HFF-Myc (cell line): ENCODE measurements around the gene TCEAL9.
"Not testable (repeated sequence)": the region's sequence is repeated elsewhere in the genome, so short reads cannot be mapped to it uniquely, and the experiment has no call there.

Source experiments
- DNase-seq: peaks from one replicate; pipeline ENCODE4 v3.0.0-alpha.2; 2011; ENCODE audit warnings: low read depth; ENCODE audit errors: extremely low read depth
- H3K4me3 ChIP-seq: replicated peaks from 2 replicates; pipeline ENCODE4 v1.5.1; 2011; ENCODE audit warnings: low read depth, mild to moderate bottlenecking, control low read depth, low read length
- CTCF ChIP-seq: IDR thresholded peaks from 2 replicates; pipeline ENCODE4 v1.5.1; 2012; ENCODE audit warnings: mild to moderate bottlenecking, low read depth, low read length, control low read depth; ENCODE audit errors: missing control alignments

The TCEAL9 gene

GRCh38 chrX:103338663-103339062, 17.6 kb upstream of the TCEAL9 start:
- no peak for DNase-seq
- H3K4me3 ChIP-seq = no peak overlapping the region

DNA sequence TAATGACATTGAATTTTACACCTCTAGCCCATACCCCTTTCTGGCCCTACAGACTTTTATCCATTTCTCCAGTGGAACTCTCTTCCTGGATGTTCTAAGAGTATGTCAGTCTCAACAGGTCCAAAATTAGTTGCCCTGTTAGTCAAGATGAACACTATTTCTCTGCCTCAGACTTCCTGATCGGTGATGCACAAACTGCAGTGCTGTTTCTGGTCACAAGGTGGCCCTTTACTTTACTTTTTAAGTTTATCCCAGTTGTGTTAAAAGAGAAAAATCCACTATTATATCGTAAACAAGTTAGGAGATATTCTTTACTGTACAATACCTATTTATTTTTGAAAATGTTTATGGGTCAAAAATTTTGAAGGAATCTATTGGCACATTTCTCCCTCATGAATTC, 13.2 kb upstream of the TCEAL9 start:
- DNase-seq = no peak
- peak; percentile 61 for TF ChIP-seq CTCF
- H3K4me3 ChIP-seq = no peak overlapping the region

More at GRCh38 chrX:103338663-103339062, 17.6 kb upstream of the TCEAL9 start:
- TF ChIP-seq CTCF = no peak

DNA sequence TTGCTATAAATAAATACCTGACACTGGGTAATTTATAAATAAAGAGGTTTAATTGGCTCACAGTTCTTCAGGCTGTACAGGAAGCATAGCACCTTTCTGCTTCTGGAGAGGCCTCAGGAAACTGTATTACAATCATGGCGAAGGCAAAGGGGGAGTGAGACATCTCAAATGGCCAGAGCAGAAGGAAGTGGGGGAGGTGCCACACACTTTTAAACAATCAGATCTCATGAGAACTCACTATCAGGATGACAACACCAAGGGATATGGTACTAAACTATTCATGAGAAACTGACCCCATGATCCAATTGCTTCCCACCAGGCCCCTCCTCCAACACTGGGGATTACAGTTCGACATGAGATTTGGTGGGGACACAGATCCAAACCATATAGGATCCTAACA, 11.7 kb upstream of the TCEAL9 start:
- H3K4me3 ChIP-seq = no peak overlapping the region
- no peak for DNase-seq
- TF ChIP-seq CTCF = no peak

DNA sequence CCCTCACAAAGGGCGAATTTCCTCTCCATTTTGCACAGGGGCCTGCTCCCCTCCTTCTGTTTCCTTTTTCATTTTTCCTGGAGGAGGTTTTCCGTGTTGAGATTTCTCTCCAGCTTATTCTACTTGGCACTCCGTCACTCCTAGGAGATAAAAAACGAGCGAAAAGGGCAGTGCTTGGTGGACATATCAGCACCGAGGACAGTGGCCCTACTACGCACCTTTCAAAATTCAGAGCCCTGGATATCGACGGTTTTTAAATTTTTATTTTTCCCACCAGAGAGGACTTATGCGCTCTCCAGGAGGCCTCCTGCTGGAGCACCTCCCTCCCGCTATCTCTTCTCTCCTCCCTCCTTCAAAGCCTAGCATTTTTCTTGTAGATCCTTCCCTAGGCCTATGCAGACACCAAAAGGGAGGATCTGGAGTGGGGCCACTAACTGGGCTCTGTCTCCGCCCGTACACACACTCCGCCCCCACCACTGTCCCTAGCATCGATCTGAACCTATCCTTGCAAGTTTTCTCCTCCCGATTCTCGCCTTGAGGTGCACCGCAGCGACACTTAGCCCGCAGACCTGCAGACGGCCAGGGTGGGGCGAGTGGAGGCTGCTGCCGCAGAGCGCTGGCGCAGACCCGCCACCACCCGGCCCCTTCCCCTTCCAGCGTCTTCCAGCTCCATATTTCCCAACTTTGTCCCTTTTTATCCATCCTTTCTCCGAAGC, 8.5 kb upstream of the TCEAL9 start:
- H3K4me3 ChIP-seq = no peak overlapping the region
- no peak for DNase-seq
- TF ChIP-seq CTCF = no peak

GRCh38 chrX:103356858-103357257, 552 bp downstream of the TCEAL9 start:
- TF ChIP-seq CTCF = no peak
- no peak for DNase-seq
- peak overlapping the region; percentile 77 for H3K4me3 ChIP-seq

DNA sequence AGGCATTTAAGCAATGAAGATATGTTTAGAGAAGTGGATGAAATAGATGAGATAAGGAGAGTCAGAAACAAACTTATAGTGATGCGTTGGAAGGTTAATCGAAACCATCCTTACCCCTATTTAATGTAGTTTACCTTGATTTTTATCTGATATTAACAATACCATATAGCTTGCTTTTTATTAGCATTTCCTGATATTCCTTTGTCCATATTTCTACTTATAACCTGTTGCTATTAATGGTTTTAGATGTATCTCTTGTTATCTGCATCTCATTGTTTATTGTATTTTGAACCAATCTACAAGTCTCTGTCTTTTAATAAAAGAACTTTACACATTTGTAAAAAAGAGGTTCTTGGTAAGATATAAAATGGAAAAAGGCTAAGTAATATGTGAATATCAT, 1.6 kb downstream of the TCEAL9 start:
- DNase-seq = no peak

GRCh38 chrX:103359605-103360004, 3.3 kb downstream of the TCEAL9 start:
- DNase-seq, H3K4me3 ChIP-seq: not testable (repeated sequence)

More for the DNA sequence above, 1.6 kb downstream of the TCEAL9 start:
- TF ChIP-seq CTCF = no peak
- H3K4me3 ChIP-seq = peak overlapping the region; percentile 77
